Retinal pigment epithelial cell (primary cell): Measurements from ENCODE around the gene ADAM12.

ENCODE experiments used
- DNase-seq: peaks from one replicate; pipeline ENCODE4 v3.0.0-alpha.2; 2010; ENCODE audit warnings: low read depth
- H3K4me3 ChIP-seq: 2 replicates; pipeline ENCODE4 v1.5.1; 2011; ENCODE audit warnings: mild to moderate bottlenecking, low read length, control low read depth, moderate library complexity
- TF ChIP-seq, protein P1 (sequence below): conservative IDR thresholded peaks from 2 replicates; pipeline ENCODE4 v1.5.1; 2011; ENCODE audit warnings: low read depth, low read length, control low read depth, inconsistent platforms

The ADAM12 gene

DNA sequence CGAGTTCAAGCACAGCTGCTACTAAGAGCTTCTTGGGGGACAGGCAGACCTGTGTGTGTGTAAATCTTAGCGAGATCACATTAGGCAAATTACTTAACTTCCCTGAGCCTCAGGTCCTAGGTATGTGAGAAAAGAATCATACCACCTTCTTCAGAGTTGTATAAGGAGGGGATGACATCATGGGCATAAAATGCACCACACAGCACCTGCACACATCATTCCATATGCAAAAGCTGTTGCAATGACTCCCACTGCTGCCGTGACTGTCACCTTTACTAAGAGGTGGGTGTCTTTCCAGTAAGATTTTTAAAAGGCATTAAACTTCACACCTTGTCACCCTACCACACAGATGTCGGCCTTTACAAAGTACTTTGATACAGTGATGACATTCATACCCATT is 345.9 kb downstream of the ADAM12 start:
- DNase-seq = no peak
- H3K4me3 ChIP-seq = no peak overlapping the region
- TF ChIP-seq, protein P1, sequence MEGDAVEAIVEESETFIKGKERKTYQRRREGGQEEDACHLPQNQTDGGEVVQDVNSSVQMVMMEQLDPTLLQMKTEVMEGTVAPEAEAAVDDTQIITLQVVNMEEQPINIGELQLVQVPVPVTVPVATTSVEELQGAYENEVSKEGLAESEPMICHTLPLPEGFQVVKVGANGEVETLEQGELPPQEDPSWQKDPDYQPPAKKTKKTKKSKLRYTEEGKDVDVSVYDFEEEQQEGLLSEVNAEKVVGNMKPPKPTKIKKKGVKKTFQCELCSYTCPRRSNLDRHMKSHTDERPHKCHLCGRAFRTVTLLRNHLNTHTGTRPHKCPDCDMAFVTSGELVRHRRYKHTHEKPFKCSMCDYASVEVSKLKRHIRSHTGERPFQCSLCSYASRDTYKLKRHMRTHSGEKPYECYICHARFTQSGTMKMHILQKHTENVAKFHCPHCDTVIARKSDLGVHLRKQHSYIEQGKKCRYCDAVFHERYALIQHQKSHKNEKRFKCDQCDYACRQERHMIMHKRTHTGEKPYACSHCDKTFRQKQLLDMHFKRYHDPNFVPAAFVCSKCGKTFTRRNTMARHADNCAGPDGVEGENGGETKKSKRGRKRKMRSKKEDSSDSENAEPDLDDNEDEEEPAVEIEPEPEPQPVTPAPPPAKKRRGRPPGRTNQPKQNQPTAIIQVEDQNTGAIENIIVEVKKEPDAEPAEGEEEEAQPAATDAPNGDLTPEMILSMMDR = no peak

DNA sequence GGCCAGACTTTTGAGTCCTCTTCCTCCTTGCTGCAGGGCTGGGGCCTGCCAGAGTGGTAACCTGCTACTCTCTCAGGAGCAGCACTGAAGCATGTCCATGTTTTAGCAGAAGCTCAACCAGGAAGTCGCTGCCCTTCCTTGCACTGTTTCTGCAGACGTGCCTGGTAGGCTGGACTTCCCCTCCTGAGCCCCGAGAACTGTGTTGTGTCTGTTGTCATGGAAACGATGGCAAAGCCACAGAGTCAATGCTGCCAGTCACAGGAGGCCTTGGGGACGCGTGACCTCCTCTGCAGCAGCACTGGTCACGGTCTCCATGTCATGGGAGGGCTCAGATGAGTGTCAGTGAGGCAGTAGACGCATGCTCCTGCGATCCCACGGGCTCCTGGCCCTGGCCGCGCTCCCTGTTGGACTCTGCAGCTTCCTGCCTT is 346.5 kb downstream of the ADAM12 start:
- TF ChIP-seq, protein P1 = no peak
- peak; percentile 97 for DNase-seq
- H3K4me3 ChIP-seq = no peak overlapping the region

DNA sequence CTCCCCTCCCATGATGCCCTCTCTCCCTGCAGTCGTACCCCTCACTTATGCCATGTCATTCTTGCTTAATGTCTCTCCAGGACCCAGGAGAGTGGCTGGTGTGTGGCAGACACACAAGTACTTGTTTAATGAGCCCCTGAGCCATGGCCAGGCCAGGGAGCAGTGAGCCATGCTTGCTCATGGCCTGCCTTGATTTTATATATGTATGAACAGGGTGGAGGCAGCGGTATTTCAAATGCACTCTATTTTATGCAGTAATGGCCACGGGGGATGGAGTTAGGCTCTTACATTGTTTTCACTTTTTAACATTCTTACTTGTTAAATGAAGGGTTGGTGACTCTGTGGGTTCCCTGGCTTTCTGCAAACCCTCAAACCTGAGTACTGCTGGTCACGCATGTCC is 347.2 kb downstream of the ADAM12 start:
- H3K4me3 ChIP-seq = no peak overlapping the region
- TF ChIP-seq, protein P1 = no peak
- DNase-seq = no peak

GRCh38 chr10:126037946-126038345 is 350.3 kb downstream of the ADAM12 start:
- no peak overlapping the region for H3K4me3 ChIP-seq
- TF ChIP-seq, protein P1 = no peak
- no peak for DNase-seq

DNA sequence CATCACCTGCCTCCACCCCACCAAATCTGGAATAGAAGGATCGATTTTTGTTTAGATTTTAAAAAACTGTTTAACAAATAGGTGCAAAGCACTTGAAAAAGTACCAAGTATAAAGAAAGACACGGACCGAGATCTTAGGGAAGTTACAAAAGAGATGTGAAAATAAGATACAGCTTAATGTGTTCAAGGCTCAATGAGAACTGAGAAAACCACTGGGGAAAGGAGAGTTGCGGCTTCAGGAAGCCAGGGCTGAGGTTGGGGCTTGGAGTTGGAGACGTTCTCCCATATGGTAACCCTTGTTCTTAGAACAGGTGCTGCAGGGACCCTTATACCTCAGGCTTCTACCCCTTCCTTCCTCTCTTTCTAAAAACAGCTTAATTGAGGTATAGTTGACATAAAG is 351.8 kb downstream of the ADAM12 start:
- DNase-seq = no peak
- TF ChIP-seq, protein P1 = no peak
- H3K4me3 ChIP-seq = no peak overlapping the region

DNA sequence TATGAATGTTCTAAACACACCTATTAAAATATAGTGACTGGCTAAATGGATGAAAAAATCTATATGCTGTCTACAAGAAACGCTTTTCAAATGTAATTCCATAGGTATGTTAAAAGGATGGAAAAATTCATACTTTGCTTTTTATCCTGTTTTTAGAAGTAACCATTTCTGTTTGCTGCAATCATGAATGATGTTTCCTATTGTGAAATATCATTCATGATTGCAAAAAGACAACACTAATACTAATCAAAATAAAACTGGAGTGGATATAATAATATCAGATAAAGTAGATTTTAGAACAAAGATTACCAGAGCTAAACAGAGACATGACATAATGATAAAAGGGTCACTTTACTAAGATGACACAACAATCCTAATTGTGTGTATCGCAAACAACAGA is 353.7 kb downstream of the ADAM12 start:
- TF ChIP-seq, protein P1 = no peak
- no peak overlapping the region for H3K4me3 ChIP-seq
- DNase-seq = no peak

- TF ChIP-seq, protein P1 = no peak
- no peak for DNase-seq
Observed at GRCh38 chr10:126029999-126030398, 358.3 kb downstream of the ADAM12 start.

More at GRCh38 chr10:126029999-126030398, 358.3 kb downstream of the ADAM12 start:
- no peak overlapping the region for H3K4me3 ChIP-seq
